Measurements from ENCODE around the gene PIGU.
"Not testable (repeated sequence)": the region's sequence is repeated elsewhere in the genome, so short reads cannot be mapped to it uniquely, and the experiment has no call there.

The PIGU gene

GRCh38 chr20:34706912-34707784, 30.3 kb upstream of the PIGU start:
- no peak for DNase-seq

- DNase-seq = no peak
Measured at GRCh38 chr20:34706302-34706875, 29.5 kb upstream of the PIGU start.

- DNase-seq = peak; percentile 63
Measured at GRCh38 chr20:34705397-34706301, 28.8 kb upstream of the PIGU start.

- DNase-seq = no peak
Measured at GRCh38 chr20:34705008-34705396, 28.1 kb upstream of the PIGU start.

GRCh38 chr20:34704177-34705007, 27.5 kb upstream of the PIGU start, which contains the start of gene TP53INP2:
TSS of gene TP53INP2 (plus strand) at chr20:34704344. CDS start at chr20:34708740, 4,396 bp downstream.
- DNase-seq = peak; percentile 83

- peak; percentile 32 for DNase-seq
Measured at GRCh38 chr20:34703424-34704176, 26.7 kb upstream of the PIGU start.

GRCh38 chr20:34703061-34703423, 26.1 kb upstream of the PIGU start:
- no peak for DNase-seq

- no peak for DNase-seq
Measured at GRCh38 chr20:34701405-34702085, 24.7 kb upstream of the PIGU start.

- no peak for DNase-seq
Measured at GRCh38 chr20:34693414-34693813, 16.5 kb upstream of the PIGU start.

- no peak for DNase-seq
Measured at GRCh38 chr20:34691838-34692237, 14.9 kb upstream of the PIGU start.

GRCh38 chr20:34689486-34689885, 12.6 kb upstream of the PIGU start:
- DNase-seq = peak; percentile 27

GRCh38 chr20:34683667-34684066, 6.8 kb upstream of the PIGU start:
- DNase-seq = no peak

GRCh38 chr20:34680586-34681175, 3.8 kb upstream of the PIGU start:
- no peak for DNase-seq

GRCh38 chr20:34675993-34676641, 775 bp downstream of the PIGU start:
- no peak for DNase-seq

GRCh38 chr20:34675561-34675960, 1.3 kb downstream of the PIGU start:
- DNase-seq = no peak

GRCh38 chr20:34673412-34673811, 3.5 kb downstream of the PIGU start:
- no peak for DNase-seq

- no peak for DNase-seq
Measured at GRCh38 chr20:34669094-34669493, 7.8 kb downstream of the PIGU start.

GRCh38 chr20:34664751-34665150, 12.1 kb downstream of the PIGU start:
- DNase-seq = not testable (repeated sequence)

- peak; percentile 34 for DNase-seq
Measured at GRCh38 chr20:34663213-34663943, 13.5 kb downstream of the PIGU start.
